Activated CD8-positive, alpha-beta memory T cell treated with anti-CD3 and anti-CD28 coated beads, Interleukin-2, amount 10 ng/mL, durations not matched to agents 7 days and 5 days (primary cell): ENCODE results near the gene GRHPR. TPM values are rescaled to one million over a fixed set of nuclear protein-coding genes. Genes with fewer than 3 reads are reported as not detected.

ENCODE experiments used
- ATAC-seq: fragments of 150-1000 bp; cut with Tn5 transposase; one replicate; pipeline ENCODE4 v1.10.0; 2021; ENCODE audit warnings: moderate library complexity
- CTCF ChIA-PET: fragments of 350-600 bp; sonication (Branson Sonifier 250); formaldehyde crosslinking; loops from one replicate; lab custom pipeline; 2021; ENCODE audit warnings: antibody characterized with exemption; lab: Charles Lee
- DNase-seq: peaks from one replicate; pipeline ENCODE4 v3.0.0-alpha.2; 2020
- H3K27ac Mint-ChIP-seq: one replicate; pipeline ENCODE4 v1.8.0; 2021; ENCODE audit warnings: mild to moderate bottlenecking, mixed read lengths
- H3K27me3 Mint-ChIP-seq: one replicate; pipeline ENCODE4 v1.8.0; 2021; ENCODE audit warnings: mixed read lengths
- H3K36me3 Mint-ChIP-seq: one replicate; pipeline ENCODE4 v1.8.0; 2021; ENCODE audit warnings: mild to moderate bottlenecking, mixed read lengths
- H3K4me1 Mint-ChIP-seq: one replicate; pipeline ENCODE4 v1.8.0; 2021; ENCODE audit warnings: mixed read lengths
- H3K4me3 Mint-ChIP-seq: one replicate; pipeline ENCODE4 v1.8.0; 2021; ENCODE audit warnings: mild to moderate bottlenecking, moderate library complexity, mixed read lengths
- H3K9me3 Mint-ChIP-seq: one replicate; pipeline ENCODE4 v1.8.0; 2022; ENCODE audit warnings: low read depth, mixed read lengths
- total RNA-seq, 2 experiments: library from RNA; stranded (reverse); gene quantifications; one replicate each; pipeline ENCODE4 v1.2.3, GENCODE V29; 2021

GRHPR gene
- total RNA-seq, result 10 to 100 TPM; 59.3 to 65.6 TPM

- peak within 1 kb of the TSS; percentile 95 for H3K4me3 Mint-ChIP-seq
- H3K27me3 Mint-ChIP-seq, result no peaks in the 10 kb centered on the region
- H3K27ac Mint-ChIP-seq, result peak within 1 kb of the TSS; percentile 90
- DNase-seq, result peak; percentile 90
- CTCF ChIA-PET, result interaction anchor here (1.2 kb wide), 1 partner anchor 11 kb away, joined by 5 read pairs; no protein-coding TSS in a partner anchor
- no peaks in the 10 kb centered on the region for H3K9me3 Mint-ChIP-seq
- peaks cover 3% of the 10 kb centered on the region for H3K36me3 Mint-ChIP-seq
- H3K4me1 Mint-ChIP-seq, result peaks cover 18% of the 10 kb centered on the region
- peak; percentile 99 for ATAC-seq
These were observed at the start of gene GRHPR for GRCh38 chr9:37422289-37423104. TSS of gene GRHPR (plus strand) at chr9:37422696. CDS start at chr9:37422751, 55 bp downstream.

GRCh38 chr9:37372839-37373238 is 49.7 kb upstream of the GRHPR start:
- Mint-ChIP-seq H3K4me1 (peaks cover 10% of the 10 kb centered on the region), H3K36me3 (no peaks in the 10 kb centered on the region), H3K4me3 (no peak overlapping the region), H3K9me3 (no peaks in the 10 kb centered on the region), H3K27ac (no peak overlapping the region), H3K27me3 (peaks cover 10% of the 10 kb centered on the region)
- DNase-seq (no peak), ATAC-seq (no peak)
- CTCF ChIA-PET, result no interaction called here

GRCh38 chr9:37373621-37374020 is 48.9 kb upstream of the GRHPR start:
- CTCF ChIA-PET, result no interaction called here
- DNase-seq (no peak), ATAC-seq (no peak)
- Mint-ChIP-seq H3K4me1 (peaks cover 10% of the 10 kb centered on the region), H3K36me3 (no peaks in the 10 kb centered on the region), H3K27me3 (peaks cover 17% of the 10 kb centered on the region), H3K4me3 (no peak overlapping the region), H3K27ac (no peak overlapping the region), H3K9me3 (no peaks in the 10 kb centered on the region)

- CTCF ChIA-PET, result no interaction called here
- ATAC-seq (no peak), DNase-seq (no peak)
- peaks cover 21% of the 10 kb centered on the region for H3K27me3 Mint-ChIP-seq
- H3K4me1 Mint-ChIP-seq, result peaks cover 10% of the 10 kb centered on the region
- H3K36me3 Mint-ChIP-seq, result no peaks in the 10 kb centered on the region
- H3K9me3 Mint-ChIP-seq, result no peaks in the 10 kb centered on the region
- H3K4me3 Mint-ChIP-seq, result no peak overlapping the region
- no peak overlapping the region for H3K27ac Mint-ChIP-seq
These were observed 47.6 kb upstream of the GRHPR start for GRCh38 chr9:37374892-37375291.

- H3K4me1 Mint-ChIP-seq, result no peaks in the 10 kb centered on the region
- H3K27me3 Mint-ChIP-seq, result peaks cover 21% of the 10 kb centered on the region
- ATAC-seq, result no peak
- H3K27ac Mint-ChIP-seq, result no peak overlapping the region
- CTCF ChIA-PET, result no interaction called here
- no peaks in the 10 kb centered on the region for H3K36me3 Mint-ChIP-seq
- no peak for DNase-seq
- no peaks in the 10 kb centered on the region for H3K9me3 Mint-ChIP-seq
- no peak overlapping the region for H3K4me3 Mint-ChIP-seq
These were observed 44.5 kb upstream of the GRHPR start for GRCh38 chr9:37377688-37378612.

GRCh38 chr9:37378613-37379004 is 43.9 kb upstream of the GRHPR start:
- no peak for ATAC-seq
- Mint-ChIP-seq H3K4me3 (no peak overlapping the region), H3K27me3 (peaks cover 21% of the 10 kb centered on the region), H3K27ac (no peak overlapping the region), H3K36me3 (no peaks in the 10 kb centered on the region), H3K4me1 (no peaks in the 10 kb centered on the region), H3K9me3 (no peaks in the 10 kb centered on the region)
- CTCF ChIA-PET, result no interaction called here
- no peak for DNase-seq

GRCh38 chr9:37379835-37380234 is 42.7 kb upstream of the GRHPR start:
- no peak for DNase-seq
- Mint-ChIP-seq H3K4me3 (no peak overlapping the region), H3K36me3 (no peaks in the 10 kb centered on the region), H3K27me3 (peaks cover 21% of the 10 kb centered on the region), H3K27ac (no peak overlapping the region), H3K4me1 (no peaks in the 10 kb centered on the region), H3K9me3 (no peaks in the 10 kb centered on the region)
- CTCF ChIA-PET, result interaction anchor here (0.8 kb wide), 1 partner anchor 16 kb away, joined by 3 read pairs; no protein-coding TSS in a partner anchor
- ATAC-seq, result no peak

GRCh38 chr9:37380570-37380969 is 41.9 kb upstream of the GRHPR start:
- Mint-ChIP-seq H3K4me1 (no peaks in the 10 kb centered on the region), H3K36me3 (no peaks in the 10 kb centered on the region), H3K27me3 (peaks cover 21% of the 10 kb centered on the region), H3K9me3 (no peaks in the 10 kb centered on the region), H3K4me3 (no peak overlapping the region), H3K27ac (no peak overlapping the region)
- DNase-seq (no peak), ATAC-seq (no peak)
- CTCF ChIA-PET, result no interaction called here

GRCh38 chr9:37381094-37381741 is 41.3 kb upstream of the GRHPR start:
- CTCF ChIA-PET, result no interaction called here
- H3K27ac Mint-ChIP-seq, result no peak overlapping the region
- peaks cover 19% of the 10 kb centered on the region for H3K27me3 Mint-ChIP-seq
- H3K9me3 Mint-ChIP-seq, result no peaks in the 10 kb centered on the region
- DNase-seq, result no peak
- H3K36me3 Mint-ChIP-seq, result no peaks in the 10 kb centered on the region
- H3K4me3 Mint-ChIP-seq, result no peak overlapping the region
- no peak for ATAC-seq
- H3K4me1 Mint-ChIP-seq, result no peaks in the 10 kb centered on the region

- Mint-ChIP-seq H3K27me3 (peaks cover 12% of the 10 kb centered on the region), H3K27ac (no peak overlapping the region), H3K4me3 (no peak overlapping the region), H3K36me3 (no peaks in the 10 kb centered on the region), H3K9me3 (no peaks in the 10 kb centered on the region), H3K4me1 (no peaks in the 10 kb centered on the region)
- DNase-seq (no peak), ATAC-seq (no peak)
- CTCF ChIA-PET, result no interaction called here
These were observed 40.1 kb upstream of the GRHPR start for GRCh38 chr9:37382161-37382981.

- ATAC-seq (no peak), DNase-seq (no peak)
- Mint-ChIP-seq H3K27me3 (peaks cover 9% of the 10 kb centered on the region), H3K9me3 (no peaks in the 10 kb centered on the region), H3K4me1 (no peaks in the 10 kb centered on the region), H3K27ac (no peak overlapping the region), H3K36me3 (no peaks in the 10 kb centered on the region), H3K4me3 (no peak overlapping the region)
- CTCF ChIA-PET, result no interaction called here
These were observed 39.5 kb upstream of the GRHPR start for GRCh38 chr9:37382982-37383357.

GRCh38 chr9:37383393-37383792 is 39.1 kb upstream of the GRHPR start:
- Mint-ChIP-seq H3K4me3 (no peak overlapping the region), H3K9me3 (no peaks in the 10 kb centered on the region), H3K36me3 (no peaks in the 10 kb centered on the region), H3K4me1 (no peaks in the 10 kb centered on the region), H3K27me3 (peaks cover 6% of the 10 kb centered on the region), H3K27ac (no peak overlapping the region)
- ATAC-seq (no peak), DNase-seq (no peak)
- CTCF ChIA-PET, result no interaction called here
